K562 (cell line): Measurements from ENCODE around the gene GAB2. TPM values are rescaled to one million over a fixed set of nuclear protein-coding genes. Genes with fewer than 3 reads are reported as not detected.
A peak's percentile ranks its signal among the peaks of the same experiment; 100 is the strongest.

Source experiments
- ATAC-seq: fragments of 200-7000 bp; cut with Tn5 transposase; 3 replicates; pipeline ENCODE4 v1.9.1; 2020; ENCODE audit warnings: moderate library complexity
- BruUV-seq: library from RNA; stranded (reverse); fragments of 400-500 nt; replicated peaks from 2 replicates; lab custom pipeline; 2021; lab: Mats Ljungman, UMichigan
- CTCF ChIA-PET: fragments of 300-600 bp; formaldehyde crosslinking; extraction: SDS; loops from one replicate; lab custom pipeline; 2021; ENCODE audit warnings: low intra/inter-chr PET ratio; lab: Yijun Ruan, JAX
- POLR2A ChIA-PET: fragments of 300-600, 350-650 bp; sonication (Branson Sonifier 250); formaldehyde crosslinking; extraction: SDS; loops from one replicate; lab custom pipeline; 2021; ENCODE audit warnings: antibody characterized with exemption, inconsistent platforms; lab: Yijun Ruan, JAX
- DNase-seq, 4 experiments: peaks; one replicate each; pipeline versions ENCODE4 v3.0.0 to v3.0.0-alpha.2; 2011 to 2018; ENCODE audit warnings: low spot score in 3 of 4, mixed read lengths in 3 of 4; ENCODE audit errors: extremely low read depth in 1 of 4
- FAIRE-seq: peaks from 2 replicates; lab custom pipeline; 2011; peaks lifted over from hg19 to GRCh38; lab: Jason Lieb, UNC
- H2AFZ ChIP-seq: 2 replicates; pipeline ENCODE4 v1.6.0; 2011; ENCODE audit warnings: low read depth, low read length, control low read depth, inconsistent platforms
- H3K27ac ChIP-seq: fragments of 200-600 bp; 3 replicates; pipeline ENCODE4 v1.8.0; 2011; ENCODE audit warnings: low read depth, mild to moderate bottlenecking, control low read depth, inconsistent platforms, low read length, moderate library complexity, mixed read lengths; ENCODE audit errors: extremely low read depth
- H3K27me3 ChIP-seq, 2 experiments: fragments of 300-600 bp in 1 of 2; 2 replicates in 1 of 2; 3 replicates in 1 of 2; pipeline versions ENCODE4 v1.6.0 to v1.8.0; 2011; ENCODE audit warnings: inconsistent platforms in 2 of 2, low read length in 2 of 2, mild to moderate bottlenecking in 1 of 2, mixed read lengths in 1 of 2, moderate library complexity in 1 of 2; ENCODE audit not compliant: control insufficient read depth in 2 of 2, insufficient read depth in 2 of 2
- H3K36me3 ChIP-seq: fragments of 300-600 bp; 3 replicates; pipeline ENCODE4 v1.8.0; 2011; ENCODE audit warnings: mild to moderate bottlenecking, low read length, inconsistent platforms; ENCODE audit not compliant: control insufficient read depth, insufficient read depth
- H3K4me1 ChIP-seq, 2 experiments: fragments of 200-600 bp in 1 of 2; replicated peaks in 1 of 2; 2 replicates in 1 of 2; 3 replicates in 1 of 2; pipeline versions ENCODE4 v1.5.1 to v1.8.0; 2011; ENCODE audit warnings: inconsistent platforms in 2 of 2, low read length in 2 of 2, mild to moderate bottlenecking in 1 of 2, mixed read lengths in 1 of 2, moderate library complexity in 1 of 2; ENCODE audit not compliant: control insufficient read depth in 2 of 2, insufficient read depth in 2 of 2
- H3K4me2 ChIP-seq: 2 replicates; pipeline ENCODE4 v1.6.1; 2011; ENCODE audit warnings: low read length, control low read depth, inconsistent platforms, mixed read lengths; ENCODE audit not compliant: insufficient read depth
- H3K4me3 ChIP-seq: fragments of 200-600 bp; sonication (generic), shearing (Covaris generic); 2 replicates; pipeline ENCODE4 v1.5.1; 2016; ENCODE audit warnings: control low read depth, inconsistent platforms
- H3K79me2 ChIP-seq: fragments of 200-600 bp; 3 replicates; pipeline ENCODE4 v1.8.0; 2011; ENCODE audit warnings: low read length, inconsistent platforms; ENCODE audit not compliant: control insufficient read depth, insufficient read depth
- H3K9ac ChIP-seq, 2 experiments: 2 replicates each; pipeline versions ENCODE4 v1.6.0 to v1.6.1; 2011; ENCODE audit warnings: low read depth in 2 of 2, low read length in 2 of 2, control low read depth in 1 of 2, inconsistent platforms in 1 of 2, mild to moderate bottlenecking in 1 of 2, mixed read lengths in 1 of 2; ENCODE audit not compliant: insufficient read depth in 1 of 2
- H3K9me1 ChIP-seq: one replicate; pipeline ENCODE4 v1.6.0; 2011; ENCODE audit warnings: inconsistent platforms, mild to moderate bottlenecking, low read length, moderate library complexity; ENCODE audit not compliant: control insufficient read depth, insufficient read depth
- H3K9me3 ChIP-seq: replicated peaks from 2 replicates; pipeline ENCODE4 v1.5.1; 2011; ENCODE audit warnings: low read depth, low read length, inconsistent platforms; ENCODE audit not compliant: control insufficient read depth, insufficient read depth
- H4K20me1 ChIP-seq: replicated peaks from 2 replicates; pipeline ENCODE4 v1.6.1; 2011; ENCODE audit warnings: low read length, inconsistent platforms, mixed read lengths; ENCODE audit not compliant: control insufficient read depth, insufficient read depth
- POLR2AphosphoS2 ChIP-seq: IDR thresholded peaks from 2 replicates; pipeline ENCODE4 v1.6.1; 2012; ENCODE audit warnings: low read length, improper control_type of control experiment
- POLR2G ChIP-seq: fragments of 200-400 bp; formaldehyde crosslinking; IDR thresholded peaks from 2 replicates; pipeline ENCODE4 v1.6.1; 2017; ENCODE audit warnings: low read depth, mild to moderate bottlenecking, antibody characterized with exemption, low read length, moderate library complexity
- PYGO2 ChIP-seq: fragments of 450-650 bp; IDR thresholded peaks from 2 replicates; pipeline ENCODE4 v1.6.1; 2016; ENCODE audit warnings: mild to moderate bottlenecking, missing genetic modification characterization, moderate library complexity, missing compliant biosample characterization
- WGBS: fragments of 100-300 bp; shearing (Covaris generic); methylation state at CpG from one replicate; pipeline ENCODE4 v1.1.6; 2016; ENCODE audit warnings: low coverage, mixed read lengths; ENCODE audit not compliant: insufficient coverage; ENCODE audit errors: missing lambda C conversion rate; 5-methylcytosine and 5-hydroxymethylcytosine counted together
- in situ Hi-C: fragments of 300-500 bp; cut with MboI; formaldehyde crosslinking; loops from 4 replicates; pipeline ENCODE4 v1.15.0; 2018; ENCODE audit warnings: inconsistent platforms, mixed read lengths
- intact Hi-C: fragments of 100-400 bp; cut with micrococcal nuclease; formaldehyde crosslinking; loops from 2 replicates; pipeline ENCODE4 v1.14.2; 2022
- polyA plus RNA-seq, 8 experiments: library from polyadenylated mRNA; depleted of rRNA in 4 of 8; stranded (reverse) in 5 of 8; unstranded in 3 of 8; fragments of >200 nt; fragmentation: Nextera tagmentation in 2 of 8; fragmentation: Illumina TruSeq in 1 of 8; extraction: Ambion mirVana in 2 of 8; extraction: Trizol in 1 of 8; gene quantifications; 2 replicates each; pipeline versions ENCODE4 v1.2.1 to v1.2.3, GENCODE V29; 2011 to 2014; ENCODE audit warnings: inconsistent platforms in 1 of 8, missing spikeins in 1 of 8
- total RNA-seq, 7 experiments: library from RNA; depleted of rRNA in 6 of 7; stranded (reverse); fragments of >200 nt in 6 of 7; fragmentation: Illumina TruSeq in 2 of 7; extraction: Trizol in 2 of 7; gene quantifications; 2 replicates each; pipeline versions ENCODE4 v1.2.1 to v1.2.3, GENCODE V29; 2011 to 2021; ENCODE audit warnings: low replicate concordance in 1 of 7
- TF ChIP-seq, protein P1 (sequence below): sonication (generic); formaldehyde crosslinking; IDR thresholded peaks from 2 replicates; pipeline ENCODE4 v1.8.1; 2022; ENCODE audit warnings: missing genetic modification reagents

The GAB2 gene
- total and polyA plus RNA-seq, 9 of the 15 experiments (the other 6 are each of a cell fraction or from before 2014, with no cell fraction given): 2.3 to 35.2 (median 16.1) TPM

DNA sequence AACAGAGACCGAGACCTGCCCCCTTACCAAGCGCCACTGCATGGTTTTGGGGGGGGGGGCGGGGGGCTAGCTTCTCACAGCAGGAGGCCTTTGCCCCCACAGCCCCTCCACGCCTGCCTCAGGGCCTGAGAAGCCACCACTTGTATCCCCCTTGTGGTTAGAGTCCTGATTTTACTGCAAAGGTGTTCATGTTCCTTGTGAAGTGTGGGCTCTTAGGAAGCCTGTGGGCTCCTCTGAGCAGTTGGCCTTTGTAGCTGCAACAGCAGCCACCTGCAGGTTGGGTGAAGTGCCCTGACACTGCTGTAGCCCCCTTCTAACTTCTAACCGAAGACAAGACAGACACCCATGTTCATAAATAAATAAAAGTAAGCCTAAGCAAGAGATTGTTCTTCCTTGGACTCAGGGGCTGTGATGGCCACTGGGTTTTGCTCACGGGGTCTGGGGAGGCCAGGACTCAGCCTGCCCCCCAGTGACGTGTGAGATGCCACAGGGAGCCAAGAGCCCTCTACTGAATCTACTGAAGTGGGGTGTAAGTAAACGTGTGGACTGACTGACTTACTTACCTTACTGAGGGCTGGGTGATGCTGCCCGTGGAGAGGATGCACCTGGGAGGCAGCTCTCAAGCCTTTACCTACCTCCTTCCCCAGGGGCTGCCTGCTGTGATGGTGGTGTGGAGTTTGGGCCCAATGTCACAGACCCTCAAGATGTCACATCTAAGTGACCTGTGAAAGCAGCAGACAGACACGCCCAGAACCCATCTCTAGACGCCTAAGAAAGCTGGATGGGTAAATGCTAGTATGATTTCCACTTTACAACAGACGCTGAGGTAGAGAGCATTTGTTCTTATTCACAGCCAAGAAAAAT lies 203.1 kb downstream of the GAB2 start:
- Histone ChIP-seq H2AFZ (no peak overlapping the region), H3K9ac (no peak overlapping the region), H3K4me2 (no peak overlapping the region), H3K79me2 (no peaks in the 10 kb centered on the region), H3K27ac (no peak overlapping the region), H3K9me1 (peaks cover 3% of the 10 kb centered on the region), H3K4me1 (peaks cover 3 to 12% of the 10 kb centered on the region in 2 experiments; a peak in 4 of 5 replicates), H4K20me1 (no peaks in the 10 kb centered on the region), H3K27me3 (no peaks in the 10 kb centered on the region), H3K4me3 (no peak overlapping the region), H3K9me3 (no peaks in the 10 kb centered on the region), H3K36me3 (peaks cover 68% of the 10 kb centered on the region; the same call in 2 of the 3 replicates)
- FAIRE-seq: no peak
- BruUV-seq: no TSS peak
- DNase-seq: no peak
- in situ Hi-C loops: no loop called here
- no peak for ATAC-seq
- WGBS: 82% methylated on average over 8 of the region's 12 CpGs
- ChIA-PET CTCF (no interaction called here), POLR2A (interaction anchor here (0.7 kb wide), 1 partner anchor 69 kb away, joined by 3 read pairs; no protein-coding TSS in a partner anchor)
- intact Hi-C loops: no loop called here
- TF ChIP-seq POLR2G: peak; percentile 48; the same call in 1 of the 2 replicates
- TF ChIP-seq PYGO2 (tag): no peak
- peak; percentile 18; the same call in 1 of the 2 replicates for TF ChIP-seq POLR2AphosphoS2
- TF ChIP-seq, protein P1, sequence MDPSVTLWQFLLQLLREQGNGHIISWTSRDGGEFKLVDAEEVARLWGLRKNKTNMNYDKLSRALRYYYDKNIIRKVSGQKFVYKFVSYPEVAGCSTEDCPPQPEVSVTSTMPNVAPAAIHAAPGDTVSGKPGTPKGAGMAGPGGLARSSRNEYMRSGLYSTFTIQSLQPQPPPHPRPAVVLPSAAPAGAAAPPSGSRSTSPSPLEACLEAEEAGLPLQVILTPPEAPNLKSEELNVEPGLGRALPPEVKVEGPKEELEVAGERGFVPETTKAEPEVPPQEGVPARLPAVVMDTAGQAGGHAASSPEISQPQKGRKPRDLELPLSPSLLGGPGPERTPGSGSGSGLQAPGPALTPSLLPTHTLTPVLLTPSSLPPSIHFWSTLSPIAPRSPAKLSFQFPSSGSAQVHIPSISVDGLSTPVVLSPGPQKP (CRISPR knock-in tag): no peak
